Loucy (cell line): ENCODE results near the gene NXPE2.

ENCODE experiments used
- H2AFZ ChIP-seq: fragments of 200-600 bp; sonication (generic); 2 replicates; pipeline ENCODE4 v1.6.0; 2016; ENCODE audit warnings: antibody characterized with exemption, mild to moderate bottlenecking, low read length, moderate library complexity
- H3F3A ChIP-seq: fragments of 200-600 bp; 2 replicates; pipeline ENCODE4 v1.6.0; 2016; ENCODE audit warnings: antibody characterized with exemption, low read depth, mild to moderate bottlenecking
- H3K27me3 ChIP-seq: fragments of 200-600 bp; sonication (generic); 2 replicates; pipeline ENCODE4 v1.6.1; 2014; ENCODE audit warnings: low read length, mild to moderate bottlenecking; ENCODE audit not compliant: insufficient read depth, poor library complexity, severe bottlenecking
- H3K36me3 ChIP-seq: fragments of 200-600 bp; sonication (generic); 2 replicates; pipeline ENCODE4 v1.6.1; 2016; ENCODE audit warnings: low read length; ENCODE audit not compliant: insufficient read depth
- H3K4me1 ChIP-seq: fragments of 200-600 bp; sonication (generic); 2 replicates; pipeline ENCODE4 v1.5.1; 2014; ENCODE audit warnings: low read length, mild to moderate bottlenecking; ENCODE audit not compliant: insufficient read depth, poor library complexity, severe bottlenecking
- H3K4me2 ChIP-seq: fragments of 200-600 bp; sonication (generic); 2 replicates; pipeline ENCODE4 v1.6.0; 2014; ENCODE audit warnings: antibody characterized with exemption, low read length, low read depth, mild to moderate bottlenecking; ENCODE audit not compliant: poor library complexity, severe bottlenecking
- H3K4me3 ChIP-seq: fragments of 200-600 bp; sonication (generic); 2 replicates; pipeline ENCODE4 v1.5.1; 2014; ENCODE audit warnings: low read length, mild to moderate bottlenecking, mixed read lengths; ENCODE audit not compliant: poor library complexity, severe bottlenecking
- H3K79me2 ChIP-seq: fragments of 200-600 bp; sonication (generic); 2 replicates; pipeline ENCODE4 v1.6.1; 2014; ENCODE audit warnings: low read length; ENCODE audit not compliant: insufficient read depth
- H3K9ac ChIP-seq: fragments of 200-600 bp; sonication (generic); 2 replicates; pipeline ENCODE4 v1.6.0; 2014; ENCODE audit warnings: mild to moderate bottlenecking, low read depth, low read length, moderate library complexity; ENCODE audit not compliant: poor library complexity, severe bottlenecking
- H3K9me2 ChIP-seq: fragments of 200-600 bp; sonication (generic); replicated peaks from 2 replicates; pipeline ENCODE4 v1.6.1; 2016; ENCODE audit warnings: low read depth, low read length, mixed read lengths
- H3K9me3 ChIP-seq: fragments of 200-600 bp; sonication (generic); 2 replicates; pipeline ENCODE4 v1.6.1; 2014; ENCODE audit warnings: mild to moderate bottlenecking, antibody characterized with exemption, low read length, low read depth; ENCODE audit not compliant: insufficient read depth
- H4K20me1 ChIP-seq: fragments of 200-600 bp; sonication (generic); 2 replicates; pipeline ENCODE4 v1.6.0; 2014; ENCODE audit warnings: antibody characterized with exemption, low read length, mild to moderate bottlenecking; ENCODE audit not compliant: insufficient read depth, poor library complexity, severe bottlenecking
- EZH2phosphoT487 ChIP-seq: fragments of 200-600 bp; IDR thresholded peaks from 2 replicates; pipeline ENCODE4 v1.6.1; 2018; ENCODE audit warnings: antibody characterized with exemption, mild to moderate bottlenecking, moderate library complexity, borderline replicate concordance
- TF ChIP-seq, protein P1 (sequence below): fragments of 200-600 bp; sonication (generic); conservative IDR thresholded peaks from 2 replicates; pipeline ENCODE4 v1.5.1; 2014; ENCODE audit warnings: mild to moderate bottlenecking, antibody characterized with exemption, low read length

The NXPE2 gene

DNA sequence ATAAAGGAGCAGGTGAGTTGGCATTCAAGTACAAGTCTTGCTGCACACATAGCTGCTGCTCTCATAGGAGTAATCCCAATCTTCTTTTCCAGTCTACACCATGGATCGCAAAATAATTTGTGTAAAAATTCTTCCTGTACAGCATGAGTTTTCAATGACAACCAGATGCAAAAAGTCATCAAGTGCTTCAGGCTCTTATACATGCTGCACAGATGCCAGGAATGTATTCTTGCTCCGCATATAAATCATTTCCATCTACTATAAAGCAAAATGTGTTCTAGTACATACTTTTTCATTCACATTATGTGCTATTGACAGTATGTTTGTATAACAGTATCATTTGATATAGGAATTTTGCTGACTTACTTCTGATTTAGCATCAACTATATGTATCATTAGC is 35.4 kb downstream of the NXPE2 start:
- no peaks in the 10 kb centered on the region for H3K4me1 ChIP-seq
- H3F3A ChIP-seq, result no peaks in the 10 kb centered on the region
- H3K36me3 ChIP-seq, result no peaks in the 10 kb centered on the region
- no peaks in the 10 kb centered on the region for H3K9me2 ChIP-seq
- TF ChIP-seq, protein P1, sequence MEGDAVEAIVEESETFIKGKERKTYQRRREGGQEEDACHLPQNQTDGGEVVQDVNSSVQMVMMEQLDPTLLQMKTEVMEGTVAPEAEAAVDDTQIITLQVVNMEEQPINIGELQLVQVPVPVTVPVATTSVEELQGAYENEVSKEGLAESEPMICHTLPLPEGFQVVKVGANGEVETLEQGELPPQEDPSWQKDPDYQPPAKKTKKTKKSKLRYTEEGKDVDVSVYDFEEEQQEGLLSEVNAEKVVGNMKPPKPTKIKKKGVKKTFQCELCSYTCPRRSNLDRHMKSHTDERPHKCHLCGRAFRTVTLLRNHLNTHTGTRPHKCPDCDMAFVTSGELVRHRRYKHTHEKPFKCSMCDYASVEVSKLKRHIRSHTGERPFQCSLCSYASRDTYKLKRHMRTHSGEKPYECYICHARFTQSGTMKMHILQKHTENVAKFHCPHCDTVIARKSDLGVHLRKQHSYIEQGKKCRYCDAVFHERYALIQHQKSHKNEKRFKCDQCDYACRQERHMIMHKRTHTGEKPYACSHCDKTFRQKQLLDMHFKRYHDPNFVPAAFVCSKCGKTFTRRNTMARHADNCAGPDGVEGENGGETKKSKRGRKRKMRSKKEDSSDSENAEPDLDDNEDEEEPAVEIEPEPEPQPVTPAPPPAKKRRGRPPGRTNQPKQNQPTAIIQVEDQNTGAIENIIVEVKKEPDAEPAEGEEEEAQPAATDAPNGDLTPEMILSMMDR, result no peak
- no peak for TF ChIP-seq EZH2phosphoT487
- H2AFZ ChIP-seq, result no peak overlapping the region
- no peaks in the 10 kb centered on the region for H3K27me3 ChIP-seq
- H4K20me1 ChIP-seq, result no peaks in the 10 kb centered on the region
- H3K4me3 ChIP-seq, result no peak overlapping the region
- H3K9me3 ChIP-seq, result no peaks in the 10 kb centered on the region
- no peak overlapping the region for H3K4me2 ChIP-seq
- H3K79me2 ChIP-seq, result no peaks in the 10 kb centered on the region
- H3K9ac ChIP-seq, result no peak overlapping the region

DNA sequence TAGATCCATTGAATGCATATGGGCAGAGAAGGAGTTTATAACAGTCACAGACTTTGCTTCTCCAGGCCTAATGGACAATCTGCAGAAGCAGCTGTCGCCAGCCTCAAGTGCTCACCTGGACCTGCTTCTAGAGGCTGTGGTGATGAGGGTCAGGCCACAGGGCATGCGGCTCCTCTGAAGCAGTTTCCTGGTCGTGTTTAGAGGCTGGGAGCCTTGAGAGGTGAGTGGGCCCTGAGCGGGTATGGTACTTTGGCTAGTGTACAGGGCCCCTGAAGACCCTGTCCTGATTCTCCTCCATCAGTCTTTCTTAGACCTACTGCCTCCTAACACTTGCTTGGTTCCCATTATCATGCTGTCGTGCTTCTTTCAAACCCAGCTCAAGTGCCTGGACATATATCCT is 41.2 kb downstream of the NXPE2 start:
- no peak overlapping the region for H3K4me2 ChIP-seq
- no peaks in the 10 kb centered on the region for H3K27me3 ChIP-seq
- TF ChIP-seq EZH2phosphoT487, result no peak
- TF ChIP-seq, protein P1, result no peak
- no peaks in the 10 kb centered on the region for H3K4me1 ChIP-seq
- H3K4me3 ChIP-seq, result no peak overlapping the region
- no peak overlapping the region for H3K9ac ChIP-seq
- no peaks in the 10 kb centered on the region for H3K9me2 ChIP-seq
- no peak overlapping the region for H2AFZ ChIP-seq
- no peaks in the 10 kb centered on the region for H3K79me2 ChIP-seq
- H3K9me3 ChIP-seq, result no peaks in the 10 kb centered on the region
- H3F3A ChIP-seq, result no peaks in the 10 kb centered on the region
- H3K36me3 ChIP-seq, result no peaks in the 10 kb centered on the region
- no peaks in the 10 kb centered on the region for H4K20me1 ChIP-seq

DNA sequence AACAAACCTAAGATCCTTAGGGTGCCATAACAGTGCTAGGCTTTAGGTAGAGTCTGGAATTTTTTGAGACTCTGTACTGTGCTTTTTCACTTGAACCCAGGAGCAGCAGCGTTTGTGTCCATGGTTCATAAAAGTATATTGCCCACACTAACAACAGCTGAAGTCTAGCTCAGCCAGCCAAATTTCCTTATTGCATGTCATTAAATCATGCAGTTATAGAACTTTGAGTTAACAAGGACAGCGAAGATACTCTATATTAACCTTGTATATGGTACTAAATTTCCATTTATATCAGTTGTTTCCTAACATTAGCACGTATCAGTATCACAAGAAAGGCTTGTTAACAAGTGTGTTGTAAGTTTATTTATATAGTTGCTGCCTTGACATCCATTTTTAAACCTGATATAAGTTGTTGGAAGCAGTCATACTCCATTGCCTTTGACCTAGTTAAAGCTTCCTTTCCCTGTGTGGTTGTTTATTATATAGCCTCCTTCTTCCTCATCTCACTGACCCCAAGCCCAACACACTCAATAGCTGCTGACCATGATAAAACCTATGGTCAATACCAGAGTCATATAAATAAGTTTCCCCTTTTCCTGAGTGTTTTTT is 46.7 kb downstream of the NXPE2 start:
- no peaks in the 10 kb centered on the region for H3K9me3 ChIP-seq
- H3K79me2 ChIP-seq, result no peaks in the 10 kb centered on the region
- no peaks in the 10 kb centered on the region for H3F3A ChIP-seq
- no peaks in the 10 kb centered on the region for H4K20me1 ChIP-seq
- no peak overlapping the region for H3K4me3 ChIP-seq
- no peaks in the 10 kb centered on the region for H3K4me1 ChIP-seq
- H3K9me2 ChIP-seq, result no peaks in the 10 kb centered on the region
- TF ChIP-seq EZH2phosphoT487, result no peak
- TF ChIP-seq, protein P1, result no peak
- H3K9ac ChIP-seq, result no peak overlapping the region
- H2AFZ ChIP-seq, result no peak overlapping the region
- no peaks in the 10 kb centered on the region for H3K27me3 ChIP-seq
- no peak overlapping the region for H3K4me2 ChIP-seq
- no peaks in the 10 kb centered on the region for H3K36me3 ChIP-seq
